Inferior parietal cortex (tissue), 1 donor: ENCODE data around the gene SUPT3H.

ENCODE experiments used
- DNase-seq: peaks from one replicate; pipeline ENCODE4 v3.0.0-alpha.2; 2016; ENCODE audit errors: extremely low spot score

SUPT3H gene

DNA sequence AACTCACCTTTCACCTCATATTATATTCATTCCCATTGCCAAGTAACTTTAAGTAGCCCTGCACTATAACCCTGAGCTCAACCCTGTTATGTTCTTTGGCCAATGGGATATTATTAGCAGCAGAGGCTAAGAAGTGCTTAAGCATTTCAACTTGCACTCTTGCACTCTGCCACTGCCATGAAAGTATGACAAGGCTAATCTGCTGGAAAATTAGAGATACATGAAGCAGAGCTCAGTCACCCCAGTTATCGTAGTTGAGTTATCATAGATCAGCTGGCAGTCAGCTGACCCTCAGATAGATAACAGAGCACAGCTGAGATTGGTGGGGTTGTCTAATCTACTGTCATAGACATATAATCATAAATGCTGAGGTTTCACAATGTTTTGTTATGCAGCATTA is 259.0 kb downstream of the SUPT3H start:
- no peak for DNase-seq

DNA sequence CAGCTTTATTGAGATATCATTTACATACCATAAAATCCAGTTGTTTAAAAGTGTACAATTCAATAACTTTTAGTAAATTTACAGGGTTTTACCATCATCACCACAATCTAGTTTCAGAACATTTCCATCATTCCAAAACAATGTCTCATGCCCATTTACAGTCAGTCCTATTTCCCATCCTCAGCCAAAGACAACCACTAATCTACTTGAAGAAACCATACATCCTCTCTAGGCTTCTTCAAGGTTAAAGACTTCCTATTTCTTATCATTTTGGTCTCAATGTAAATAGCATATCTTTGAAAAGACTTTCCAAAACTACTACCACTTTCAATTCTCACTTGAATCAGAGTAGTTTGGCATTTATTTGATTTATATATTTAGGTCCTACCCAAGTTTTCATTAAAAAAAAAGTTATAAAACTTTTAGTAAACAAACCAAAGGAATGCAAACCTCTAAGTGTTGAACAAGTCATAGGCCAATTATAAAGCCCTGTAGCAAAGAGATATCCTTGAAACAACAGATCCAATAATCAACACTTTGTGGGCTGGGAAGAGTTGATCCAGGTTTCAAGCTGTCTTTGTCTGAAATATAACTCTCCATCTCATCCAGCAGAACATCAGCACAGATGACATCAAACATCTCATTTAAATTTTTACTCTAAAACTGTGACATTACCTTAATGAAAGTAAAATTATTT is 260.9 kb downstream of the SUPT3H start:
- no peak for DNase-seq

DNA sequence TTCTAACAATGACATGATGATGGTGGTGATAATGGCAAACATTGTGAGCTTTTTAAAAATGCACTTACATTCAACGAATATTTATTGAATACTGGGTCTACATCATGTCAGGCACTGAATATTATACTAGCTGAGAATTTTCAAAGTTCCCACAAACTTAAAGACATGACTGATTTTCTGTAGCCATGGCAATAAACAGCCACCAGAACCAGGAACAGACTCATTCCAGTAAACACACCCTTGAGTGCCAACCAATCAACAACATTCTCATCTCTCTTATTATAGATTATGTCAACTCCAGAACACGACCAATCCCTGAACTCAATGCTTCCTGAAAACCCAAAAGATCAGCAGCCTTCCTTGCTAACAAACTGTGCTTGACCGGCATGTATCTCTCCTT is 262.0 kb downstream of the SUPT3H start:
- no peak for DNase-seq

DNA sequence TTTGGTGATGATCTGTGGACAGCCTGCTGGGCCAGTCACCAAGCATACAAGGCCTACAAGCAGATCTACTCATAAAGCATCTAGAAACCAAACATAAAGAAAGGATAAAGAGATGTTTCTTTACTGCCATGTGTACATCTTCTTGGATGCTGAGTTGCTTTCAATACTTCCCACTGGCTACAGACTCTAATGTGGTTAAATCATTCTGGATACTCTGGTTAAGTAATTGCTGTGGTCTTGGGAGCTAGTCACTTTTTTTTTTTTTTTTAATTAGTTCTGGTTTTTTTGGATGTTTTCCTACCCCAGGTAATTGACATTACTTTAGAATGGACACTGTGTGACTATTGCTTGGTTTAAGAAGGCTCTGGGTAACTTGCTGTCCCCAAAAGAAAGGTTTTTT is 265.0 kb downstream of the SUPT3H start:
- DNase-seq, result no peak

GRCh38 chr6:45109551-45109950 is 268.2 kb downstream of the SUPT3H start:
- DNase-seq, result no peak

DNA sequence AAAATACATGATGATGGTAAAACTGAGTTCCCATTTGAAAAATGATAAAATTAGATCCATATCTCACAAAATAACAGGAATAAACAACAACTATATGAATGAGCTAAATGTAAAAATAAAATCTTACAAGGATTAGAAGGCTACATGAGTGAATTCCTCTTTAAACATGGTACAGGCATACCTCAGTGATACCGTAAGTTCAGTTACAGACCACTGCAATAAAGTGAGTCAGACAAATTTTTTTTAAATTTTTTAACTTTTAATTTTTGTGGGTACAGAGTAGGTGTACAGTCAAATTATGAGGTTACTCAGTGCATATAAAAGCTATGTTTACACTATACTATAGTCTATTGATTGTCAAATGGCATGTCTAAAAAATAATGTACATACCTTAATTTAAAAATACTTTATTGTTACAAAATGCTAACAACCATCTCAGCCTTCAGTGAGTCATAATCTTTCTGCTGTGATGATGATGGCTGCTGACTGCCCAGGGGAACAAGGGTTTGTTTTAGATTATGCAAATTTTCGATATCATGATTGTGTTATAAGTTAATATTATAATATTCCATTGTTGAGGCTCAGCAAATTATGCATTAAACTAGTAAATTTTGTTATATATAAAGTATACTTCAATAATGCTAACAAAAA is 272.4 kb downstream of the SUPT3H start:
- no peak for DNase-seq

- DNase-seq, result no peak
These were observed 273.3 kb downstream of the SUPT3H start for GRCh38 chr6:45104429-45104828.

DNA sequence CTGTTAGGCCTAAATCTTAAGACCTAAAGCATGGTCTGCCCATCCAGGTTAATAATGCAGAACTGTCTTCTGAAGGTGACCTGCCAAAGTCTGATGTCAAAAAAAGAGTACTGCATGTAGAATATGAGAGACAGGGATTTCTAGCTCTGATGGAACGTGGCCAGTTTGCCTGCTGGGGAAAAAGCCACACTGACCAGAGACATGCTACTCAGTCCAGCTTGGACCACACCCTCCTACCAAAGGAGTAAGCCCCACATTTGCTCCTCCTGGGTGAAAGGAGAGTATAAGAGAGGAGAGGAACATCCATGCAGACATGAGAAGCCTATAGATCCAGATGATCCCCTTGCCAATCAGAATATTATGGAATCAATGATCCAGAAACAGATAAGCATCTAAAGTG is 279.5 kb downstream of the SUPT3H start:
- no peak for DNase-seq

- no peak for DNase-seq
These were observed 282.9 kb downstream of the SUPT3H start for GRCh38 chr6:45094831-45095230.

DNA sequence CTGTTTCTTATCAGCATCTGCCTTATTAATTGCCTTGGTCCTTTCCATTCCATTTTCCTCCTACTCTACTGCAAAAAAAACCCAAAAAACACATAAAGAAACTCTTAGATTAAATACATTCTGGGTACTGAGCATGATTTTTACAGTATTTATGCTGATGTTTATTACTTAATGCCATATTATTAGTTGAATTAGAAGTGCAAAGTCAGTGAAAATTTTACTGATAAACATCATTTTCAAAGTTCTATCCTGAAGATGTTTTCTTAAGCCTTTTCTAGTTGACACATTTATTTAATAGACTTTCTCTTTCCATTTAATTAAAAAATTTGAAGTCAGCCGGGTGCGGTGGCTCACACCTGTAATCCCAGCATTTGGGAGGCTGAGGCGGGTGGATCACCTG is 285.6 kb downstream of the SUPT3H start:
- no peak for DNase-seq

DNA sequence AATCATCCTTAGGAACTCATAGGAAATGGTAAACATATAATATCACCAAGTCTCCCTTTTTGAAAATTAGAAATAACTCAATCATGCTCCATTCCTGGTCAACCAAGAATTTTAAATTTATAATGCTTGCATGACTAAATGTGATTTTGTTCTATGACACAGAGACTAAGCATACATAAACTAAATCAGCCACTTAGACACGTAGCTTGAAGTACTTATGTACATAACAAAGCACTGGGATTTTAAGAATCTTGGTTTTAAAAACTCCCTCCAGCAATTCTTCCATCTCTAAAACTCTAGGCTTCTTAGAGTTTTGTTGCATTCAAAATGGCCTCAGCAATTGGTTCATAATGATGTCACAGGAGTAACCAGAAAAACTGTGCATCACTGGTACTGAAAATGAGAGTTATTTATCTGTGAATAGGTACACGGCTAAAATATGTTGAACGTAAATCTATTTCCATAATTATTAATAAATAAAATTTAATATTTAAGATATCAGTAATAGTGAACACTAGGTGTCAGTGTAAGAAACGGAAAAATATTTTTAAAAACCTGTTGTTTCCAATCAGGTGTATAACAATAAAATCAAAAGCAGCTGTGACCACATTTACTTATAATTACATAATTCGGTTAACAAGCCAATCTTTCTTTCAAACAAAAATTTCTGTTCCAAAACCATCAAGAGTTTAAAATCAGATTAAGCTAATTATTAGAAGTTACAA is 291.2 kb downstream of the SUPT3H start:
- DNase-seq, result no peak

GRCh38 chr6:45084257-45084656 is 293.5 kb downstream of the SUPT3H start:
- no peak for DNase-seq

DNA sequence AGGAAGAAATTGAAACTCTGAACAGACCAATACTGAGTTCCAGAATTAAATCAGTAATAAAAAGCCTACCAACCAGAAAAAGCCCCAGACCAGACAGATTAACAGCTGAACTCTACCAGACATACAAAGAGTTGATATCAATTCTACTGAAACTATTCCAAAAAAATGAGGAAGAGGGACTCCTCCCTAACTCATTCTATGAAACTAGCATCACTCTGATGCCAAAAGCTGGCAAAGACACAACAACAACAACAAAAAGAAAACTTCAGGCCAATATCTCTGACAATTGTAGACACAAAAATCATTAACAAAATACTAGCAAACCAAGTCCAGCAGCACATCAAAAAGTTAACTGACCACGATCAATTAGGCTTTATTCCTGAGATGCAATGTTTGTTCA is 295.6 kb downstream of the SUPT3H start:
- no peak for DNase-seq

GRCh38 chr6:45081634-45082033 is 296.1 kb downstream of the SUPT3H start:
- DNase-seq, result no peak

GRCh38 chr6:45078432-45078831 is 299.3 kb downstream of the SUPT3H start:
- DNase-seq, result no peak

DNA sequence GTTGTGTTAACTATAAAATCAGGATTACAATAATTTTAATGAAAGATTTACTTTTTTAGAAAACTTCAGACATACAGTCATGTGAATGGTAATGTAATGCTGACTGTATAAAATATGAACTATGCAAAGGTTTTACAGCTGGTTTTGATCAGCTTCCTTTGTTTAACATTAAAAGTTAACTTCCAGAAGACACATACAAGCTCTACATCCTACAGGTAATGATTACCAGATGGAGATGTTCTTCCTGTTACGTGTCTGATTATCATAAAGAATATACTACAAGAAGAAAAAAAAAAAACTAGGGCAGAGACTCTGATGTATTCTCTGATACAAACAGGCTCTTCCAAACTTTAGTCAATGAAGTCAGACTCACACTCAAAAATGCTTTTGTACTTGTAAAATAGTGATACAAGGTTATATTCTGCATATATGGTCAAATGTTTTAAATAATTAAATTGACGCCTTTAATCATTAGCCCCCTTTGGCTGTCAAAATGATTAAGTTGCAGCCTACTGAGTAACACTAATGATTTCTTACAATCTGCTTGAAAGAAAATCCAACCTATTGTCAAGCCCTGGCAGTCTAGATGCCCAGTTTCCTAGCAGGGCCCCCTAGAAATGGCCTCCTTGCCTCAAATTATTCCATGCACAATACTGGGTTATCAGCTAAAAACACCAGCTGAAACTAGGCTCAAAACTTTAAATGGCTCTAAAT is 301.4 kb downstream of the SUPT3H start:
- DNase-seq, result no peak

GRCh38 chr6:45075246-45075645 is 302.5 kb downstream of the SUPT3H start:
- DNase-seq, result no peak

GRCh38 chr6:45074439-45074838 is 303.3 kb downstream of the SUPT3H start:
- no peak for DNase-seq

DNA sequence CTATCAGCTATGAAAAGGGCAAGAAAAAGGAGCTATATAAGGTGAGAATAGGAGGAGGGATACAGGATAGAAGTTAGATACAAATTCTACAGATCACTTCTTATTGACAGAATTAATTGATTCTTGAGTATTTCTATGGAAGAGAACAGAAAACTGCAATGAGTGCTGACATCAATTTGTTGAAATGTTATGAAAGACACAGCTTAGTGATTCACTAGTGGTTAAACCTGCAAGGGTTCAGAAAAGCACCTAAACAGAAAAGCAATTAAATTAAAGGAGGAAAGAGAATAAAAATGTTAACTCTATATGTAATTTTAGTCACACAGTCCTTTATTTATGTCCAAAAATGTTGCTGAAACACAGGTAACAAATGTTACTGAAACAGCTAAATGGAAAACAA is 304.0 kb downstream of the SUPT3H start:
- no peak for DNase-seq

DNA sequence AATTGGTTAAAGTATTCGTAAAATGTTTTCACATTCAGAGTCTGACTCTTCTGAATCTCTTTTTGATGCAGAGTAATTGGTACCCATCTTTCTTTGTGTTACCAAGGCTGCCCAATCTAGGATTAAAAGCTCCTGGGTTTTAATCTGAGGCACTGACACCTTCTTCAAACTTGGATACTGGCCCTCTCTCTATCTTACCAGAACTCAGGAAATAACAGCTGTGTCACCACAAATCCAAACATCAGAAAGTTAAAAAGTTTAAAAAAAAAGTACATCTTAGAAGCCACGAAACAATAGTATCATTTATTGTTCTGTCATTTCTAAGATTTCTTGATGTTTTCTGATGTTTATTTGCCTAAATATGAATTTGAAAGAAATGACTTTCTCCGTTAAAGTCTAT is 305.1 kb downstream of the SUPT3H start:
- no peak for DNase-seq

DNA sequence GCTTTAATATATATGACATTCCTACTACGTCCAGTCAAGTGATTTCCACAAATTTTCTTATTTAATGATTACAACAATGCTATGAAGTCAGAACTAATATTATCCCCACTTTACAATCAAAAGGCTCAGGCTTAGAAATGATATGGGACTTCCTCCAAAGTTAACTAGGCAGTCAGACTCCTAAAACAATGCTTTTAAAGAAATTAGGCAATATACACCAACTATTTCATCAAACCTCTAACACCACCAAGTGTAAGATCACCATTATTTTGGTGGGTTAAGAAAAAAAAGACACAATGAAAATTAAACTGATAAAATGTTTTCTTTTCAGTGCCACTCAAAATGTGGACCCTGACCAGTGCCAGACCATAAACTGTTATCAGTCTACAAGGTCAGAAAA is 305.7 kb downstream of the SUPT3H start:
- DNase-seq, result no peak

DNA sequence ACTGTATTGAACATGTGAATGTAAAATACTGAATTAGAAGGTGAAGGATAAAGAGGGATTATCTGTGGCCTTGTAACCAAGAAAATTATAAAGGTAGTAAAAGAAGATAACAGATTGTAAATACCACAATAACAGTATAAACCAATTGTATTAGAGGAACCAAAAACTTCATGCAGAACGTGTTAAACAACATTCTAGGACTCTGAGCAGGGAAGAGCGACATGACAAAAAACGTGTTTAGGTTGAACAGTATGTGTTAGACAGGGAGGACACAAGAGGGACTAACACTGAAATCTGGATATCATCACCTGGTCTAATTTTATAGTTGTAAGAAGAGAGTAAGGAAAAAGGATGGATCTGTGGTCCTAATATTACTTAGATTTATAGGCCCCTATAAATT is 308.6 kb downstream of the SUPT3H start:
- no peak for DNase-seq
